HG03469 (cell line): ENCODE results near the gene ATXN7.

Experiments
- ATAC-seq: cut with Tn5 transposase; IDR thresholded peaks from one replicate; pipeline ENCODE4 v1.9.1; 2021; ENCODE audit warnings: mild to moderate bottlenecking, moderate library complexity, moderate number of reproducible peaks; ENCODE audit not compliant: unreplicated experiment

Gene ATXN7

GRCh38 chr3:64009528-64009927 is 145.9 kb downstream of the ATXN7 start:
- ATAC-seq: no peak

DNA sequence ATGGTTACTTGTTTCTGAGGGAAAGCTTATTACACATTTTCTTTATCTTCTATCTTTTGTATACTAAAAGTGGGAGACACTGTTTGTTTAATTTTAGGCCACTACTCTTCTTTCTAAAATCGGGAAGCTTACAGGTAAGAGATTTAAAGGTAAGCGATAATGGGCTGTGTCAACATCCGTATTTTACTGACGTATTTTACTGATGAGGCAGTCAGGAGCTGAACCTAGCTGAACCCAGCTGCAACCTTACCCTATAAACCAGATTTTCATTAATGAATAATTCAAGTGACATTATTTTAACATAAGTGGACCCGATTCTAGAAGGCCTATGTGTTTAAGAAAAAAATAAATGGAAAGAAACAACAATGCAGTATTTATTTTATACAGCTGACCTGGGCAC is 146.5 kb downstream of the ATXN7 start:
- ATAC-seq: no peak

DNA sequence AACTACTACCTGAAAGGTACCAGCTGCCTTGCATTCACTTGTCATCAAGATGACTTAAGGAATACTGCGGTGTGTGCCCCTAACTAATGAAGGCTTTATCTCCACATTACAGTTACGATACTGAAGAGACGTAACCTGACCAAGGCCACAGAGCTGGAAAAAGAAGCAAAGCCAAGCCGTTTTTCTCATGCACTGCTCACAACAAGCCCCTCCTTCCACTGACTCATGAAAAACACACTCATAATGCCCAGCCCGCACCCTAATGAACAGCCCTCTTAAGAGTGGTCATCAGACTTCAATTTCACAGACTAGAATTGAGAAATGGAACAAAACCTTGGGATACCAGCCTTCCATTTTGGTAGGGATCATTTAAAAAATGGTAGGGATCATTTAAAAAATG is 148.0 kb downstream of the ATXN7 start:
- no peak for ATAC-seq

- no peak for ATAC-seq
Measured at GRCh38 chr3:64016941-64017620, 153.4 kb downstream of the ATXN7 start.

DNA sequence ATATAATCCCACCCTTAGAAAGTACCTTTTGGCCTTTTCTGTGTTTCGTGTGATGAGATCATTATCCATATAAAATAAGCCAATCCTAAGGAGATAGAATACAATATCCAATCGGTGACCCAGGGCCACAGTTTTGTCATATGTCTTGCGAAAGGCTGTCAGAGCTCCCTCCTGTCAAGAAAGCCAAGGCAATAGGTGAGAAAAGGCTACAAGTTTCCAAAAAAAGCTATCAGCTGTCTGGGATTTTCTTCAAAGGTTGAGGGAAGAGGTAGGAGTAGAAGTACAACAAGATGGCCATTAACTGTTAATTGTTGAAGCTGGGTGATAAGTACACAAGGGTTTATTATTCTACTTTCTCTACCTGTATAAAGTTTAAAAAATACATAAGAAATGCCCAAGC is 155.6 kb downstream of the ATXN7 start:
- no peak for ATAC-seq

DNA sequence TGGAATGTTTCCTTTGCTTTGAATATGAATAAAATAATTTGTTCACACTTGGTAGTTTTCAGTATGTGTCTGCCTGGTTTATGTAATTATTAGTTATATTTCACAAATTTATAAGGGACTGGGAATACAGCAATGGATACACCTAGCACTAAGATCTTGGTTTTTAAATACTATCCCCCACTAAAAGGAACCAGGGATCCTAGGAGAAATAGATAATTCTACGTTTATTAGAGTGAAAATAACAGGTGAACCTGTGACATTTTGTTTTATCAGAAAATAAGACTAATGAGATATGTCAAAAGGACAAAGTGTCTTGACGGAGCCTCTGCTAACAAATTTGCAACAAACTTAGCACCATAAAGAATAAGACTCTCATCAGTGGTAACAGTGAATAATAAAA is 156.2 kb downstream of the ATXN7 start:
- ATAC-seq: no peak

DNA sequence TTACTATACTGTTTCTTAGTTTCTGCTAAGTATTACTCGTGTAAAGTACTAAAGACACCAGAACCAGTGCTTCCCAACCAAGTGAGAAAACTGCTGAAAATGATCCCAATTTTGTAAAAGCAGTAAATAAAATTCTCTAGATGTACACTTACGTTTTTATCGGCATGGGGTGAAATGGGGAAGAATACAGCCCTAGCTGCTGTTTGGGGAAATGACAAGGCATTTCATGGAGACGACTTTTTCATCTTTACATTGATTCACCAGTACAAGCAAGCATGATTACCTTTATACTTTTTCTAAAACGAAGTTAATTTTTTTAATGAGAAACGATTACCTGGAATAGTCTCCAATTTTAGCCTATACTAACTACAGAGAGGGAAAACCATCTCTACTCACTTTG is 158.3 kb downstream of the ATXN7 start:
- ATAC-seq: no peak

DNA sequence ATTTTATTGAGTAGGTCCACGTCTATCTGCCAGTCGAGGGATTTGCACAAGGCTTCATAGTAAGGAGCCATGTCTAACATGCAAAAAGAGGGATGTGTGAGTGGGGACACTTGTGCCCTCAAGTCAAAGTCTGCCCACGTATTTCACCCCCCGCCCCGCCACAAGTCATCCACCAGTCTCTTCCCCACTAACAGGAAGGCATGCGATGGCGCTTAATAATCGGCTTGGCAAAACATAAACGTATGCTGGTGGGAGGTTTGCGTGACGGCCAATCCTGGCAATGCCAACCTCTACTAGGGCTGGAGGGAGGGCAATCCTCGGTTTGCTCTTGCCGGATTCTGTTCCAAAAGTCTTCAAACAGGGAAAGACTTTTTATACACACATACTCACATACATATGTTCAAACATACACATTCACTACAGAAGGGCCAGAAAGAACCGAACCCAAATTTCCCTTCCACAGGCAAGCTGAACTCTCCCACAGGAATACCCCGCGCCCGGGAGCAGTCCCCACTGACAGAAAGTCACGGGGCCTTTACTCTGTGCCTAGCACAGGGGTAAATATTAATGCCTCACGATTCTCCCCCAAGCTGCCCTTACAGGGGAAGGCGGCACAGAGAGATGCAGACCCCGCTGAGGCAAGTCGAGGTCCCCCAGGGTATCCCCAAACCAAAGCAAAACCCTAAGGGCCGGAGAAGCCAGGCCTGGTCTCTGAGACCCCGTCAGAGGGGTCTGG is 159.0 kb downstream of the ATXN7 start:
- ATAC-seq: no peak

DNA sequence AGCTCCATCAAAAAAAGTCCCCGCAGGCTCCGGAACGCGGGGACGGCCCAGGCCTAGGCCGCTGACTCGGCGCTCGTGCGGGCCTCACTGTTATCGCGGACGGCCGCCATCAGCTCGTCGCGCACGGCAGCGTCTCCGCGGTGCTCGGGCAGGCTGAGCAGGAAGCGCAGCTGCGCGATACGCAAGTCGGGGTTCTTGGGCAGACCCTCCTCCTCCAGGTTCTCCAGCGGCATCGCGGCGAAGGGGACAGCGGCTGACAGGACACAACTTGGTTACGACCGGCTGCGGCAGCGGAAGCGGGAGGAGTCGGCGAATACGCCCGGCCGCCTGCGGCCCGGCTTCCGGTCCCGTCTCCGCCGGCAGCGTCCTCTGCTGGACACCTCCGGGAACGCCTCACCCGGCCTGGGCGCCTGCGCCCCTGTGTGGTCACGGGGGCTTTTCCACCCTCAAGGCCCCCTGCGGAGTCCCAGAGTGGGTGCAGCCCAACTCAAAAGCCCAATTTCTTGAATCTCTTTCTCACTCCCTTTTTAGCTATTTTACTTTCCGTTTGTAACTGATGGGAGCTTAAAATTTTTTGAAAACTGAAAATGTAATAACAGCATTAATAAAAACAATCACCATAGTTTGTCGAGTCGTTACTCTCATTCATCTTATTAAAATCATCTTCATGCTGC is 159.7 kb downstream of the ATXN7 start, which contains the start of gene PSMD6:
Gene PSMD6, minus strand, starts transcription at position 308 of the 674 bp plus-strand sequence. Its CDS starts 75 bp downstream, at position 233.
- ATAC-seq: peak; percentile 97

- ATAC-seq: no peak
Measured at GRCh38 chr3:64023861-64024223, 160.2 kb downstream of the ATXN7 start.

DNA sequence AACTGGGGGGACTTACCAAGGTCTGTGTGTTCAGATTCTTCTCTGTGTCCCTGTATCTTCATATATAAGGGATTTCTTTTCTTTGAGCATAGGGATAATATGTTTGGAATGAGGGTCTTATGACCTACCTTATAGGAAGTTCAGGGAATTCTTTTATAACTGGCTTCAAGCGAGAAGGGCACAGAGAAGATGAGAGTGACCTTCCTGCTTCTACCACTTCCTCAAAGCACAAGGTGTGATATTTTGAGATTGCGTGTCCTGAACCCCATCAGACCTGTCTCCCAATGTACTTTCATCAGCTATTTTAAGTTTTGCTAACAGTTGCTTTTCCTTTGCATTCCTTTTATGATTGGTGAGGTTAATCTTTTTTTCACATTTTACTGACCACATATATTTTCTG is 162.7 kb downstream of the ATXN7 start:
- ATAC-seq: no peak

DNA sequence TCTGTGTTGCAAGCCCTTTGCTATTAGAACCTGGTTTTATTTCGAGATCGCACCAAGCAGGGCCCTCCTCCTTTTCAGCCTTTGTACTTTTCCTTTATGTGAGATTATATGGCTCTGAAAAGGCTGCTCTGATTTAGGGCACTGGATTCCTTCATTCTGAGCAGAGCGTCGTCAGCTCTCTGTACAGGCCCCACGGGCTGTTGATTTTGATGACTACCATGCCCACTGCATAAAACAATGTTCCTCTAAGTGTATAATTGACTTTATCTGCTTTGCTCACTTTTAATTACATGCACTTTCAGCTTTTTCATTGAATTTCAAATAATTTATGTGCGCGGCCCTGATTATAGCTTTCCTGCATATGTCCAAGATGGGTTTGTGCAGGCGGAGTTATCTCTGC is 164.0 kb downstream of the ATXN7 start:
- no peak for ATAC-seq

DNA sequence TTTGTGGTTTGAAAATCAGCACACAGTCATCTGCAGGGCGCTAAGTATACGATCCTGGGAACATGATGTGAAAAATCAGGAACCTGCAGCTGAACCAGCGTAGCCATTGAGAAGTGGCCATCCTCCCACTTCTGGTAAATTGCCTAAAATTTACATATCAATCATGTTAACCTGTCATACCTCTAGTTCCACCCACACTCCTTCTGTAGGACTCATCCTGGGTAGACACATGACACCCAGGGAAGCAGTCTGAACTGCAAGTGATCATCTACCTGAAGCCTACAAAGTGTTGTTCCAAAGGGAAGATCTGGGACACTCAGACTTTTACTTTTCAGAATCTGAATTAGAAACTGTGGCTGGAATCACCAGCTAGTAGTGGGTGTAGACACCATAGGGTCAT is 165.1 kb downstream of the ATXN7 start:
- ATAC-seq: no peak

DNA sequence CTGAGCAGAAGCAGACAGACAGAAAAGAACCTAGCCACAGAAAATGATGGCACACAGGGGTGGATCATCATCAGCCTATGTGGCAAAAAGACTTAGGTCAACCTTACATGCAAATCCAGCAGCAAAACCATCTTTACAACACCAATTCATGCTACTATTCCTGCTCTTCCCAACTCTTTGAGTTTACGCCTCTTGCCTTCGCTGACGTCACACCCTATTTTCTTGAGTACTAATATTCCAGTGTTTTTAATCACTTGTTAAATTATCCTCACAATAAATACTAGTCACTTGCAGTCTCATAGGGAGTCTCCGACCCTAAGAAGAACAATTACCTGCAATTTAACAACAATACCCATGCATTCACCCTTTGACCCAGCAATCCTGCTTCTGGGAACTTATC is 165.6 kb downstream of the ATXN7 start:
- ATAC-seq: no peak

DNA sequence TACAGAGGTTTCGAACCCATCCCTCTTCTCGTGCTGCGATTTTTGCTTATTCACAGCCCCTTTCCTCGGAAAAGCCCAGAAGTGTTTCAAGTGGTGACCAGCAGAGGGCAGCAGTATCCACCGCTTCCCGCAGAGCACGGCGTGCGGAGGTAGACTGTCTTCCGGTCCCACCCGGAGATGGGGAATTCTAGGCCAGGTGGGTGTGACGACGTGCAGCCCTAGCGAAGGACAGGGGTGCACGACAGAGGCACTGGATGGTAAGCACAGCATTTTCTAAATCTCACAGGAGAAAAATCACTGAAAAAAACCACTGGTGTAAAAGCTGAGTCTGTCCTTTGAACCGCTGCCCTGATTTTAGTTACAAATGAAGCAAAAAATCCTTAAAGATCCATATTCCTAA is 167.1 kb downstream of the ATXN7 start:
- ATAC-seq: peak; percentile 93

GRCh38 chr3:64031540-64032508 is 168.2 kb downstream of the ATXN7 start:
- ATAC-seq: no peak

- ATAC-seq: no peak
Measured at GRCh38 chr3:64033069-64033468, 169.4 kb downstream of the ATXN7 start.

- no peak for ATAC-seq
Measured at GRCh38 chr3:64037084-64037483, 173.4 kb downstream of the ATXN7 start.

DNA sequence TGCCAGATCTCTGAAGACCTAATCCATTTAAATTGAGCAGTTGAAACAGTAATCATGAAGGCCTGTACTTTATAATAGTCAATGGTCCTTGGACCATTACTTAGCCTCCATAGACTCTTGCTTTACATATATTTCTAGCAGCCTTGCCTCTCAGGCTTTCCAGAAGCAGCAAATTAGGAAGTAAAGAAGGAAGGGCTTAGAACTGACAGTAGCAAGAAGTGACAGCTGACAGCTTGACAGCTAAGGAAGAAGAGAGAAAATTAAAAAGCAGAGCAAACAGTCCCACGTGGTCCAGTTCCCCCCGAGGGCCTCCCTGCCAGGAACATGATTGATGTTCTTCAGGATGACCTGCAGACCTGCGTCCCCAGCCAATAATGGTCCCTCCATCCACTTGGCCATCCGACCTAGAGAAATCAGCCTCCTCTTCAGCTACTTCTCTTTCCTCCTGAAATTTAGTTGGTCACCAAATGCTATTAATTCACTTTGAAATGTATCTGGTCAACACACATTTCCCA is 174.6 kb downstream of the ATXN7 start:
- ATAC-seq: no peak

- ATAC-seq: no peak
Measured at GRCh38 chr3:64039332-64039731, 175.7 kb downstream of the ATXN7 start.
